GM18867 (cell line): ENCODE data around the gene FAM72A.
"Not testable (repeated sequence)": the region's sequence is repeated elsewhere in the genome, so short reads cannot be mapped to it uniquely, and the experiment has no call there.

Source experiments
- ATAC-seq: cut with Tn5 transposase; IDR thresholded peaks from one replicate; pipeline ENCODE4 v1.9.1; 2021; ENCODE audit warnings: mild to moderate bottlenecking, moderate library complexity; ENCODE audit not compliant: unreplicated experiment

FAM72A gene

DNA sequence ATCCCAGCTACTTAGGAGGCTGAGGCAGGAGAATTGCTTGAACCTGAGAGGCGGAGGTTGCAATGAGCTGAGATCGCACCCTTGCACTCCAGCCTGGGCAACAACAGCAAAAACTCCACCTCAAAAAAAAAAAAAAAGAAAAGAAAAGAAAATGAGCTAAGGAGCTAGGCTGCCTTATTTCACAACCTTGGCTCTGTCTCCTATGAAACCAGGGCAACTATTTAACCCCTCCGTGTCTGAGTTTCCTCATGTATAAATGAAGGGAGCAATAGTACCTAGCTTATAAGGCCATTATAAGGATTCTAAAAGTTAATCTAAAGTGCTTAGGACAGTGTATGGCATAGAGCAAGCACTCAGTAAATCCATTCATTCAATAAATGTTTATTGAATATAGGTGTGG, 32.8 kb downstream of the FAM72A start:
- not testable (repeated sequence) for ATAC-seq

DNA sequence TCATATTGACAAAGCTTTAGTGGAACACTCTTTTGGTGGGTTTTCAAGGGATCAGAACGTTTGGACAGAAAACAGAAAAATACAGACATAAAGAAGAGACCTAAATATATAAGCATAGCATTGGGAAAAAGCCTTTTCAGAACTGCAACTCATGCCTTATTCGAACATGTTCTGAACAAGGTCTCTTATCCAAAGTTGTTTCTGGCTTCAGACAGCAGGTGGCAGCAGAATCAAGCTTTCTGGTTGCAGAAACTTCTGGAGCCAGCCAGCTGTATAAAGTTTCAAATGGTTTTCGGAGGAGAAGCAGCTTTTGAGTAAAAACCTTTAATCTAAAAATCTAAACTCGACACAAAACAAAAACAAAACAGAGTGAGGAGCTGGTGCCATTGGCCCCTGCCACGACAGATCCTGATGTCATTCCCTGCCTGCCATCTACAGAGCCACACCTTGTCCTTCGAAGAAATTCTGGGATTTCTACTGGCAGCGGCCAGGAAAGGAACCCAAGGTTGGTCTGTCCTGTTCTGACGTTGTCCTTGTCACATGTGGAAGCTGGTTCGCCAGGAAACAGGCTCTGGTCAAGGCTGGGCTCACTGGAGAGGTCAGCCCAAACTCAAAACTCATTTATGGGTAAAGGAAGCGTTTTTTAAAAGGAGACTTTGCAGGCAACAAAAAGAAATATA, 35.1 kb downstream of the FAM72A start:
- peak; percentile 68 for ATAC-seq

DNA sequence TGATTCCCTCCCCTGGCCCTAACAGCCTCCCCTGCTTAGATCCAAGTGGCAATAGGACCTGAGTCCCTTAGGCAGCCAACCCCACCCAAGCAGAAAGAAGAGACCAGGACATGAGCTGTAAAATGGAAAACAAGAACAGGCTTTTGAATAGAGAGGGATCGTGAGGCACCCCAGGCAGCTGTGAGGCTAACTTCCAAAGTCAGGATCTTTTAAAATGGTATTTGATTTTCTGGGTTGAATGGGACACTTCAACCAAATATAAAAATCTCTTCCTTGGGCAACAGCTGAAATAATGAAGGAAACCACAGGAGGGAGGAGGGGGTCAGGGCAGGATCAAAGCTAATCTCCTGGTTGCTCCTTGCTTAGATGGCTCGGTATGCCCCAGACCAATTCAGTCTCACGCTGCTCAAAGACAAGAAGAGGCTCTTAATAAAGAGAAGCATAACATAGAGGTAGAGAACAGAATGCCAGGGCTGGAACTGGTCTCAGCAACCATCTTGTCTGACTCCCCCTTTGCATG, 56.8 kb downstream of the FAM72A start:
- ATAC-seq = no peak

GRCh38 chr1:206144605-206145004, 58.0 kb downstream of the FAM72A start:
- no peak for ATAC-seq

- ATAC-seq = no peak
Observed at GRCh38 chr1:206143537-206144172, 59.0 kb downstream of the FAM72A start.

GRCh38 chr1:206142770-206143169, 59.9 kb downstream of the FAM72A start:
- ATAC-seq = no peak

DNA sequence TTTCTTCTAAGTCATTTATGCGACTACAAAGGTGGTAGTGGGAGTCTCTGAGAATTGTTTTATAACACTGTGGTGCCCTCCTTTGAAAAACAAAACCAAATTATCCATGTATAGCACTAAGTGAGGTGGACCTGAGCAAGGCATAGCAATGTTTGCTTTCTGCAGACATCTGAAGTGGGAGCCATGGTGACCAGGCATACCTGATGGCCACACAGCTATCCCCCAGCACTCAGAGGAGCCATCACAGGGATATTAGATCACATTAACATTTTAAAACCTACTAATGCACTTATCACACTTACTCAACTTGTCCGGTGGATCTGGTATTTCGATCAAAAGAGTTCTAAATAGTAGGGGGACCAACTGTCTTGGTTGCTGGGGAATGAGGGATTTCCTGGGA, 60.6 kb downstream of the FAM72A start:
- no peak for ATAC-seq

GRCh38 chr1:206136241-206136640, 66.4 kb downstream of the FAM72A start:
- ATAC-seq = no peak
